SJSA1 (cell line): Measurements from ENCODE around the gene LGALS9B. TPM values are rescaled to one million over a fixed set of nuclear protein-coding genes. Genes with fewer than 3 reads are reported as not detected.
"Not testable (repeated sequence)": the region's sequence is repeated elsewhere in the genome, so short reads cannot be mapped to it uniquely, and the experiment has no call there.

Experiments used
- DNase-seq, 2 experiments: peaks; one replicate each; pipeline ENCODE4 v3.0.0-alpha.2; 2015 to 2020; ENCODE audit warnings: low spot score in 2 of 2, low read depth in 1 of 2
- H3K27ac ChIP-seq: fragments of 250-450 bp; sonication (Bioruptor Pico); 2 replicates; pipeline ENCODE4 v1.5.1; 2020; ENCODE audit warnings: mild to moderate bottlenecking, moderate library complexity
- H3K27me3 ChIP-seq: fragments of 250-450 bp; sonication (Bioruptor Pico); replicated peaks from 2 replicates; pipeline ENCODE4 v1.5.1; 2020; ENCODE audit warnings: mild to moderate bottlenecking, moderate library complexity
- H3K36me3 ChIP-seq: fragments of 250-450 bp; sonication (Bioruptor Pico); 2 replicates; pipeline ENCODE4 v1.5.1; 2020; ENCODE audit warnings: mild to moderate bottlenecking
- H3K4me1 ChIP-seq: fragments of 250-450 bp; sonication (Bioruptor Pico); replicated peaks from 2 replicates; pipeline ENCODE4 v1.6.1; 2021; ENCODE audit warnings: mild to moderate bottlenecking
- H3K4me3 ChIP-seq: fragments of 250-450 bp; sonication (Bioruptor Pico); 2 replicates; pipeline ENCODE4 v1.5.1; 2020; ENCODE audit warnings: mild to moderate bottlenecking
- H3K9me3 ChIP-seq: fragments of 250-450 bp; sonication (Bioruptor Pico); replicated peaks from 2 replicates; pipeline ENCODE4 v1.5.1; 2020; ENCODE audit warnings: mild to moderate bottlenecking
- total RNA-seq: library from RNA; depleted of rRNA; stranded (reverse); fragments of >200 nt; shearing (Covaris generic); gene quantifications from 2 replicates; pipeline ENCODE4 v1.2.3, GENCODE V29; 2014; rRNA removed

The LGALS9B gene
- total RNA-seq, 1 experiment from 2014 or later, result not detected

DNA sequence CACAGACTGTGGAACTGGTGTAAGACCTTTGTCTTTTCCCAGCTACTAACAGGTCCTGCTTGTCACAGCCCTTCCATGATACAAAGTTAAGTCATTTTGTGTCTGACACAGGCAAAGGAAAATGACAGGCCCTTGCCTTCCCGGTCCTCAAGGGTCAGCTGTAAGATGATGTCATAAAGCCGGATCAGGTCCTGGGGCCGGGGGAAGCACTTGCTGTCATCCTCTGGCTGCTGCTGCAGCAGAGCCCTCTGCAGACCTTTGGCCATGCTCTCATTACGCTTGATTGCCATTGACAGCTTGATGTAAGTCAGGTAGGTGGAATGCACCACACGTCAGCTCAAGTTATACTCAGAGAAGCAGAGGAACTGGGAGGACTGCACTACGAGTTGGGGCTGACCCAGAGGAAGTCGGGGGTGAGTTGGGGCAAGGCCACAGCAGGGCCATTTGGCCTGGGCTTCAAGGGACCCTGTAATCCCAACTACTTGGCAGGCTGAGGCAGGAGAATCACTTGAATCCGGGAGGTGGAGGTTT is 50.9 kb downstream of the LGALS9B start:
- H3K4me1 ChIP-seq, H3K4me3 ChIP-seq, H3K36me3 ChIP-seq, H3K27ac ChIP-seq, DNase-seq, H3K9me3 ChIP-seq, H3K27me3 ChIP-seq: not testable (repeated sequence)

GRCh38 chr17:20415479-20415878 is 51.9 kb downstream of the LGALS9B start:
- H3K27ac ChIP-seq, H3K4me3 ChIP-seq, H3K27me3 ChIP-seq, DNase-seq, H3K4me1 ChIP-seq, H3K9me3 ChIP-seq, H3K36me3 ChIP-seq: not testable (repeated sequence)

DNA sequence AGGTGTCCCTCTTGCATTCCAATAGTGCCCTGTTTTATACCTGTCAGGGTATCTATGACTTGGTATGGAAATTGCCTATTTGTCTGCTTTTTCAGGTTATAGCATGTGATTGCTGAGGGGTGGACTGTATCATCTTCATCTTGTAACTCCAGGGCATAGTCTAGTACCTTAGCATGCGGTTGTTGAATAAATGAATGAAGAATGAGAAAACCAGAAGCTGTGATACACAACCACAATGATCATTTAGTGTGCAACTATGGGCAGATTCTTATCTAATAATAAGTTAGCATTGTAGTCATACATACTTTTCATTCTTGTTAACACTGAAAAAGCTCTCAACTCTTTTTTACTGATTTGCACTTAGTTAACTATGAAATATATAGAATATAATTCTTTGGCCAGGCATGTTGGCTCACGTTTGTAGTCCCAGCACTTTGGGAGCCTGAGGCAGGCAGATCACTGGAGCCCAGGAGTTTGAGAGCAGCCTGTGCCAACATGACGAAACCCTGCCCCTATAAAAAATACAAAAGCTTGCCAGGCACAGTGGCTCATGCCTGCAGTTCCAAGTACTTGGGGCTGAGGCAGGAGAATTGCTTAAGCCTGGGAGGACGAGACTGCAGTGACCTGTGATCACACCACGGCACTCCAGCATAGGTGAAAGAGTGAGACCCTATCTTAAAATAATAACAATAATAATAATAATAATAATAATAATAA is 65.9 kb downstream of the LGALS9B start:
- H3K27me3 ChIP-seq, H3K4me3 ChIP-seq, DNase-seq, H3K27ac ChIP-seq, H3K9me3 ChIP-seq, H3K4me1 ChIP-seq, H3K36me3 ChIP-seq: not testable (repeated sequence)

GRCh38 chr17:20400559-20401305 is 66.6 kb downstream of the LGALS9B start:
- H3K4me1 ChIP-seq, H3K9me3 ChIP-seq, DNase-seq, H3K36me3 ChIP-seq, H3K4me3 ChIP-seq, H3K27ac ChIP-seq, H3K27me3 ChIP-seq: not testable (repeated sequence)

Other genes with a start within 250 kb of the LGALS9B start
- gene CDRT15L2, start 112.2 kb upstream of the LGALS9B start, total RNA-seq, result not detected in 2 replicates